ENCODE results near the gene HARBI1. TPM values are rescaled to one million over a fixed set of nuclear protein-coding genes. Genes with fewer than 3 reads are reported as not detected.
"Not testable (repeated sequence)": the region's sequence is repeated elsewhere in the genome, so short reads cannot be mapped to it uniquely, and the experiment has no call there.

The HARBI1 gene
- polyA plus RNA-seq, 1 of the 3 experiments (the other 2 are of a cell fraction): 2.4 TPM

- no peak for TF ChIP-seq EP300 (IDR thresholded peaks at IDR 0.05; ENCODE audit: borderline replicate concordance in 1 of 2, low read depth in 1 of 2, low read length in 1 of 2)
- no peak for TF ChIP-seq RAD21 (IDR thresholded peaks at IDR 0.05; ENCODE audit: low read length)
- TF ChIP-seq USF1 (IDR thresholded peaks at IDR 0.05; ENCODE audit: borderline replicate concordance, low read depth): no peak
- no peak for TF ChIP-seq FOXM1 (IDR thresholded peaks at IDR 0.05; ENCODE audit: low read depth)
- TF ChIP-seq GABPA (IDR thresholded peaks at IDR 0.05; ENCODE audit: low read depth): no peak
- TF ChIP-seq SMC3 (IDR thresholded peaks at IDR 0.05; ENCODE audit: low read depth, low read length): no peak
- no peak for TF ChIP-seq IRF3 (IDR thresholded peaks at IDR 0.05; ENCODE audit: low read depth, low read length)
- TF ChIP-seq FOSL2 (IDR thresholded peaks at IDR 0.05; ENCODE audit: borderline replicate concordance, low read depth): no peak
- Histone ChIP-seq H3K4me2 (no peak overlapping the region), H3K4me3 (ENCODE audit: low read depth in 2 of 2, low read length in 1 of 2) (no peak overlapping the region), H3K9me2 (no peaks in the 10 kb centered on the region), H3K79me2 (ENCODE audit: insufficient read depth) (peaks cover 91% of the 10 kb centered on the region), H3K9ac (no peak overlapping the region), H3K27ac (ENCODE audit: low read depth in 2 of 2, low read length in 1 of 2) (no peak overlapping the region), H4K20me1 (ENCODE audit: insufficient read depth) (peaks cover 51% of the 10 kb centered on the region), H2AFZ (ENCODE audit: low read depth) (no peak overlapping the region), H3F3A (replicated peaks; ENCODE audit: insufficient read depth) (peaks cover 7% of the 10 kb centered on the region), H3K9me3 (no peaks in the 10 kb centered on the region), H3K4me1 (ENCODE audit: control insufficient read depth in 1 of 2, insufficient read depth in 2 of 2, low read depth in 1 of 2, low read length in 1 of 2) (peaks cover 3 to 26% of the 10 kb centered on the region in 2 experiments; a peak in 2 of 4 replicates), H3K36me3 (replicated peaks in 1 of 2; ENCODE audit: control insufficient read depth in 1 of 2, insufficient read depth in 2 of 2, low read length in 1 of 2) (no peaks in the 10 kb centered on the region), H3K27me3 (ENCODE audit: insufficient read depth) (no peaks in the 10 kb centered on the region)
- CTCF ChIA-PET: interaction anchor here (0.8 kb wide), 1 partner anchor 40 kb away, joined by 3 read pairs; no protein-coding TSS in a partner anchor
- POLR2A ChIA-PET: no interaction called here
- no peak for DNase-seq
Measured at GRCh38 chr11:46588915-46589314, 28.1 kb downstream of the HARBI1 start.

- H3K27me3 ChIP-seq (ENCODE audit: insufficient read depth): no peaks in the 10 kb centered on the region
- H3K79me2 ChIP-seq (ENCODE audit: insufficient read depth): peaks cover 86% of the 10 kb centered on the region
- no peak overlapping the region for H3K27ac ChIP-seq (ENCODE audit: low read depth in 2 of 2, low read length in 1 of 2)
- no peak overlapping the region for H3K9ac ChIP-seq
- POLR2A ChIA-PET: no interaction called here
- H3K9me3 ChIP-seq: no peaks in the 10 kb centered on the region
- TF ChIP-seq ELF1 (IDR thresholded peaks at IDR 0.05): no peak
- TF ChIP-seq EP300 (IDR thresholded peaks at IDR 0.05; ENCODE audit: borderline replicate concordance in 1 of 2, low read depth in 1 of 2, low read length in 1 of 2): no peak
- TF ChIP-seq EZH2phosphoT487 (IDR thresholded peaks at IDR 0.05; ENCODE audit: borderline replicate concordance, low read depth): no peak
- TF ChIP-seq JUND (IDR thresholded peaks at IDR 0.05): no peak
- TF ChIP-seq REST (IDR thresholded peaks at IDR 0.05; ENCODE audit: low read depth, low read length): no peak
- TF ChIP-seq MAX (IDR thresholded peaks at IDR 0.05; ENCODE audit: low read depth): no peak
- no peak for TF ChIP-seq TEAD4 (IDR thresholded peaks at IDR 0.05; ENCODE audit: borderline replicate concordance, insufficient read depth)
- no peak for TF ChIP-seq FOXM1 (IDR thresholded peaks at IDR 0.05; ENCODE audit: low read depth)
- no peak for DNase-seq
- peaks cover 3 to 26% of the 10 kb centered on the region in 2 experiments; a peak in 2 of 4 replicates for H3K4me1 ChIP-seq (ENCODE audit: control insufficient read depth in 1 of 2, insufficient read depth in 2 of 2, low read depth in 1 of 2, low read length in 1 of 2)
- H2AFZ ChIP-seq (ENCODE audit: low read depth): no peak overlapping the region
- CTCF ChIA-PET: no interaction called here
- no peaks in the 10 kb centered on the region for H3K36me3 ChIP-seq (replicated peaks in 1 of 2; ENCODE audit: control insufficient read depth in 1 of 2, insufficient read depth in 2 of 2, low read length in 1 of 2)
- H3K9me2 ChIP-seq: no peaks in the 10 kb centered on the region
- 85% methylated on average over 5 of the region's 5 CpGs for WGBS (ENCODE audit: low lambda C conversion rate)
- peaks cover 7% of the 10 kb centered on the region for H3F3A ChIP-seq (replicated peaks; ENCODE audit: insufficient read depth)
- peaks cover 51% of the 10 kb centered on the region for H4K20me1 ChIP-seq (ENCODE audit: insufficient read depth)
- no peak overlapping the region for H3K4me2 ChIP-seq
- no peak overlapping the region for H3K4me3 ChIP-seq (ENCODE audit: low read depth in 2 of 2, low read length in 1 of 2)
Measured at GRCh38 chr11:46588131-46588530, 28.9 kb downstream of the HARBI1 start.

- DNase-seq; H3F3A ChIP-seq (replicated peaks; ENCODE audit: insufficient read depth); POLR2A ChIA-PET; H3K27me3 ChIP-seq (ENCODE audit: insufficient read depth); H3K9me3 ChIP-seq; H3K36me3 ChIP-seq (replicated peaks in 1 of 2; ENCODE audit: control insufficient read depth in 1 of 2, insufficient read depth in 2 of 2, low read length in 1 of 2); CTCF ChIA-PET; H3K27ac ChIP-seq (ENCODE audit: low read depth in 2 of 2, low read length in 1 of 2); H2AFZ ChIP-seq (ENCODE audit: low read depth); H3K4me2 ChIP-seq; H3K9ac ChIP-seq; H3K9me2 ChIP-seq; H3K4me3 ChIP-seq (ENCODE audit: low read depth in 2 of 2, low read length in 1 of 2); H3K4me1 ChIP-seq (ENCODE audit: control insufficient read depth in 1 of 2, insufficient read depth in 2 of 2, low read depth in 1 of 2, low read length in 1 of 2): not testable (repeated sequence)
- Histone ChIP-seq H3K79me2 (ENCODE audit: insufficient read depth) (peaks cover 86% of the 10 kb centered on the region), H4K20me1 (ENCODE audit: insufficient read depth) (peaks cover 53% of the 10 kb centered on the region)
- whole genome bisulfite sequencing (ENCODE audit: low lambda C conversion rate): 100% methylated on average over 1 of the region's 1 CpG
Measured at GRCh38 chr11:46583513-46583912, 33.5 kb downstream of the HARBI1 start.

Data from SK-N-SH (cell line).